ENCODE results near the gene MYOM1. TPM values are rescaled to one million over a fixed set of nuclear protein-coding genes. Genes with fewer than 3 reads are reported as not detected.
A peak's percentile ranks its signal among the peaks of the same experiment; 100 is the strongest.

The MYOM1 gene
- total RNA-seq, 1 donor from 2014 or later, result 1.1 TPM

DNA sequence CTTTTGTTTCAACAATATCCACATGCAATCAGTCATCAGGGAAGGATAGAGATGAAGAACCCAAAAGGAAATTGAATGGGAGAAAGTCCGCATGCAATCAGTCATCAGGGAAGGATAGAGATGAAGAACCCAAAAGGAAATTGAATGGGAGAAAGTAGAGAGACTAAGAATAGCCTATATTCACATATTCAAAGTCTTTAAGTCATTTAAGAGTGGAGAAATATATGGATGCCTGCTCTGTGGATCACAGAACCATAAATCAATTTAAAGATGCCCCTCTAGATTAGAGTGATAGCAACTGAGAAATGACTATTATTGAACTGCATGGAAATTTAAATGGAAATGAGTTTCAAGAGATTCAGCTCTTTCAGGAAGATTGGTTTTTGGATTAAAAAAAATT lies 116.8 kb downstream of the MYOM1 start:
- Mint-ChIP-seq H3K27me3 (no peaks in the 10 kb centered on the region), H3K9me3 (ENCODE audit: low read depth) (no peaks in the 10 kb centered on the region), H3K27ac (no peak overlapping the region), H3K36me3 (ENCODE audit: insufficient read depth) (no peaks in the 10 kb centered on the region), H3K4me1 (ENCODE audit: low read depth) (peaks cover 12% of the 10 kb centered on the region), H3K4me3 (ENCODE audit: low read depth) (no peak overlapping the region)
- TF ChIP-seq, protein P1, sequence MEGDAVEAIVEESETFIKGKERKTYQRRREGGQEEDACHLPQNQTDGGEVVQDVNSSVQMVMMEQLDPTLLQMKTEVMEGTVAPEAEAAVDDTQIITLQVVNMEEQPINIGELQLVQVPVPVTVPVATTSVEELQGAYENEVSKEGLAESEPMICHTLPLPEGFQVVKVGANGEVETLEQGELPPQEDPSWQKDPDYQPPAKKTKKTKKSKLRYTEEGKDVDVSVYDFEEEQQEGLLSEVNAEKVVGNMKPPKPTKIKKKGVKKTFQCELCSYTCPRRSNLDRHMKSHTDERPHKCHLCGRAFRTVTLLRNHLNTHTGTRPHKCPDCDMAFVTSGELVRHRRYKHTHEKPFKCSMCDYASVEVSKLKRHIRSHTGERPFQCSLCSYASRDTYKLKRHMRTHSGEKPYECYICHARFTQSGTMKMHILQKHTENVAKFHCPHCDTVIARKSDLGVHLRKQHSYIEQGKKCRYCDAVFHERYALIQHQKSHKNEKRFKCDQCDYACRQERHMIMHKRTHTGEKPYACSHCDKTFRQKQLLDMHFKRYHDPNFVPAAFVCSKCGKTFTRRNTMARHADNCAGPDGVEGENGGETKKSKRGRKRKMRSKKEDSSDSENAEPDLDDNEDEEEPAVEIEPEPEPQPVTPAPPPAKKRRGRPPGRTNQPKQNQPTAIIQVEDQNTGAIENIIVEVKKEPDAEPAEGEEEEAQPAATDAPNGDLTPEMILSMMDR (IDR thresholded peaks at IDR 0.05; ENCODE audit: unreplicated experiment), result no peak
- DNase-seq (ENCODE audit: low spot score, unreplicated experiment), result no peak

DNA sequence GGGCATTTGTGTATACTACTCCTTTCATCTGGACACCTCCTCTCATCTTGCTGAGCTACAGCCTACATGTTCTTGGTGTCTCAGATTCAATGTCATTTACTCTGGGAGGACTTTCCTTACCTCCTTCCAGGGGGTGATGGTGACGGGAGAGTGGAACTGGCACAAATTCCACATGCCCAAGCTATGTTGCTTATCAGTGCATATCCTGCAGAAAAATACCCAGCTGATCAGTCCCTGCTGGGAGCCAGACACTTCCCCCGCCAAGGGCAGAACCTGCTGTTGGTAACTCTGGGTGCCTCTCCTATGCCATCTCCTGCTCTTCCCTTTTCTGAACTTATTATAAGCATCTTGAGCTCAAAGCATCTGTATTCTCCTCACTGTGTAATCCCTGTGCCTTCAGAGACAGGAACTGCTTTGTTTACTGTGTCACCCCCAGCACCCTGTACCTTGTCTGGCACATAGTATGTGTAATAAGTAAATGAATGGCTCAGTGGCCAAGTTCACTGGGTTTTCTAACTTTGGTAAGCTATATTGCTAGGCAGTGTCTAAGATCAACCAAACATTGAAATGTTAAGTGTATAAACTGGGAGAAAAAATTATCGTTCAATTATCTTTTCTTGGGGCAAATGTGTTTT lies 119.2 kb downstream of the MYOM1 start:
- Mint-ChIP-seq H3K4me1 (ENCODE audit: low read depth) (peaks cover 10% of the 10 kb centered on the region), H3K9me3 (ENCODE audit: low read depth) (no peaks in the 10 kb centered on the region), H3K36me3 (ENCODE audit: insufficient read depth) (no peaks in the 10 kb centered on the region), H3K27me3 (no peaks in the 10 kb centered on the region), H3K4me3 (ENCODE audit: low read depth) (no peak overlapping the region), H3K27ac (no peak overlapping the region)
- TF ChIP-seq, protein P1 (IDR thresholded peaks at IDR 0.05; ENCODE audit: unreplicated experiment), result no peak
- no peak for DNase-seq (ENCODE audit: low spot score, unreplicated experiment)

DNA sequence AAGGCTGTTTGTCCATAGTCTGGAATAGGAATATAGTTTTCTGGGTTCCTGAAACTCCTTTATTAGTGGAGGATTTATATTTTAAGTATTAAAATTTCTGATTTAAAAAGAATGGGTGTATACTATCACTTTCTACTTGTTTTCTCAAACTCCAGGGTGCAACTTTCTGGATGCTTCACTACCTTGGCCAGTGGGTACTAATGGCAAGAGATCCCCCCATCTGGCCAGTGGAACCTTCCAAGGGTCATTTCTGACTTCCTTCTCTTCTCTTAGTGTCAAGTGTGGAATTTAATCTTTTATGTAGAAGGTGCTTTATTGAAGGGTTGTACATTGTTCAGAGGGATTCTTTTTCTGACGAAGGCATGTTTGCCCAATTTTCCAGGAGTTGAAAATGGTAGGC lies 120.4 kb downstream of the MYOM1 start:
- no peaks in the 10 kb centered on the region for H3K27me3 Mint-ChIP-seq
- H3K4me1 Mint-ChIP-seq (ENCODE audit: low read depth), result peaks cover 8% of the 10 kb centered on the region
- no peak for DNase-seq (ENCODE audit: low spot score, unreplicated experiment)
- H3K36me3 Mint-ChIP-seq (ENCODE audit: insufficient read depth), result no peaks in the 10 kb centered on the region
- TF ChIP-seq, protein P1 (IDR thresholded peaks at IDR 0.05; ENCODE audit: unreplicated experiment), result no peak
- no peaks in the 10 kb centered on the region for H3K9me3 Mint-ChIP-seq (ENCODE audit: low read depth)
- no peak overlapping the region for H3K27ac Mint-ChIP-seq
- no peak overlapping the region for H3K4me3 Mint-ChIP-seq (ENCODE audit: low read depth)

DNA sequence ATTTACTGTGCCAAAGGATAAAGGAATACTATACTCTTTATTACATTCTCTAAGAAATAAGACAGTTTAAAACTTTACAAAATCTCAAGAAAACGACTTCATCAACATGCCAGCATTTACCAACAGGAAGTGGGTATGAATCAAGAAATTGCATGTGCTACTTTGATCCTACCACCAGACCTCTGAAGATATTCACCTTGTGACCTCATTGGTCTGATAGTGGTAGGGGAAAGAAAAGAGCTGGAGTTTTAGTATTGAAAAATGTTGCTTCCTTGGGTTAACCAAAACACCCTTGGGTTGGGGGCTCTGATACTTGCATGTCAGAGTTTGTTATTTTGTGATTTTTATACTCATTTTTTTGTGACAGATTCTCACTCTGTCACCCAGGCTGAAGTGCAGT lies 122.7 kb downstream of the MYOM1 start:
- Mint-ChIP-seq H3K4me3 (ENCODE audit: low read depth) (no peak overlapping the region), H3K9me3 (ENCODE audit: low read depth) (no peaks in the 10 kb centered on the region), H3K4me1 (ENCODE audit: low read depth) (peaks cover 5% of the 10 kb centered on the region), H3K36me3 (ENCODE audit: insufficient read depth) (no peaks in the 10 kb centered on the region), H3K27ac (no peak overlapping the region), H3K27me3 (no peaks in the 10 kb centered on the region)
- no peak for DNase-seq (ENCODE audit: low spot score, unreplicated experiment)
- TF ChIP-seq, protein P1 (IDR thresholded peaks at IDR 0.05; ENCODE audit: unreplicated experiment), result no peak

DNA sequence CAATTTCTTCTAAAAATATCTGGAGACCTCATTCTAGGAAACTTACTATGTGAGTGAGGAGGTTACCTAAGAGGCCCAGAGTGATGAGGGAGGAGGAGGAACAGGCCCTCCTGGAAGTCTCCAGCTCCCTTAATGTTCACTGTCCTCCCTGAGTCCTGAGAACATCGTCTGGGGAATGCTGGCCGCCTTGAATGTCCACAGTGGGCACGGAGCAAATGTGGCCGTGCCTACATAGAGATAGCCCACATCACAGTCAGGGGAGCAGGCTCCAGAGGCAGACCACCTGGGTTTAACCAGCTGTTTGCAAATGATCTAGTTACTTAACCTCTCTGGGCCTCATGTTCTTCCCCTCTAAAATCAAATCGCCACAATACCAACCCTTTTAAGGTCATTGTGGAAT lies 123.8 kb downstream of the MYOM1 start:
- Mint-ChIP-seq H3K27ac (peak overlapping the region; percentile 84), H3K27me3 (no peaks in the 10 kb centered on the region), H3K4me1 (ENCODE audit: low read depth) (peaks cover 5% of the 10 kb centered on the region), H3K9me3 (ENCODE audit: low read depth) (no peaks in the 10 kb centered on the region), H3K36me3 (ENCODE audit: insufficient read depth) (no peaks in the 10 kb centered on the region), H3K4me3 (ENCODE audit: low read depth) (no peak overlapping the region)
- no peak for DNase-seq (ENCODE audit: low spot score, unreplicated experiment)
- TF ChIP-seq, protein P1 (IDR thresholded peaks at IDR 0.05; ENCODE audit: unreplicated experiment), result no peak

Measured in progenitor cell of endocrine pancreas (in vitro differentiated cells).